ENCODE measurements around the gene GSTP1. TPM values are rescaled to one million over a fixed set of nuclear protein-coding genes. Genes with fewer than 3 reads are reported as not detected.
"Not testable (repeated sequence)": the region's sequence is repeated elsewhere in the genome, so short reads cannot be mapped to it uniquely, and the experiment has no call there.

The GSTP1 gene
- polyA plus RNA-seq, 4 donors, result 694 to 850 (median 763) TPM

- DNase-seq (ENCODE audit: low read depth in 4 of 4, low spot score in 2 of 4), result no peak
These were observed 10.9 kb downstream of the GSTP1 start for GRCh38 chr11:67594480-67594879.

GRCh38 chr11:67596753-67597300 lies 13.2 kb downstream of the GSTP1 start:
- no peak for DNase-seq (ENCODE audit: low read depth in 4 of 4, low spot score in 2 of 4)

DNA sequence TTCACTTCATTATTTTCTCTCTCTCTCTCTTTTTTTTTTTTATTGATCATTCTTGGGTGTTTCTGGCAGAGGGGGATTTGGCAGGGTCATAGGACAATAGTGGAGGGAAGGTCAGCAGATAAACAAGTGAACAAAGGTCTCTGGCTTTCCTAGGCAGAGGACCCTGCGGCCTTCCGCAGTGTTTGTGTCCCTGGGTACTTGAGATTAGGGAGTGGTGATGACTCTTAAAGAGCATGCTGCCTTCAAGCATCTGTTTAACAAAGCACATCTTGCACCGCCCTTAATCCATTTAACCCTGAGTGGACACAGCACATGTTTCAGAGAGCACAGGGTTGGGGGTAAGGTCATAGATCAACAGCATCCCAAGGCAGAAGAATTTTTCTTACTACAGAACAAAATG lies 13.8 kb downstream of the GSTP1 start:
- DNase-seq (ENCODE audit: low read depth in 4 of 4, low spot score in 2 of 4), result not testable (repeated sequence)

- not testable (repeated sequence) for DNase-seq (ENCODE audit: low read depth in 4 of 4, low spot score in 2 of 4)
These were observed 14.4 kb downstream of the GSTP1 start for GRCh38 chr11:67597963-67598362.

- DNase-seq (ENCODE audit: low read depth in 4 of 4, low spot score in 2 of 4), result no peak
These were observed 15.5 kb downstream of the GSTP1 start for GRCh38 chr11:67599149-67599548.

GRCh38 chr11:67600324-67601029 lies 16.9 kb downstream of the GSTP1 start:
- no peak for DNase-seq (ENCODE audit: low read depth in 4 of 4, low spot score in 2 of 4)

- DNase-seq (ENCODE audit: low read depth in 4 of 4, low spot score in 2 of 4), result no peak
These were observed 17.5 kb downstream of the GSTP1 start for GRCh38 chr11:67601098-67601497.

DNA sequence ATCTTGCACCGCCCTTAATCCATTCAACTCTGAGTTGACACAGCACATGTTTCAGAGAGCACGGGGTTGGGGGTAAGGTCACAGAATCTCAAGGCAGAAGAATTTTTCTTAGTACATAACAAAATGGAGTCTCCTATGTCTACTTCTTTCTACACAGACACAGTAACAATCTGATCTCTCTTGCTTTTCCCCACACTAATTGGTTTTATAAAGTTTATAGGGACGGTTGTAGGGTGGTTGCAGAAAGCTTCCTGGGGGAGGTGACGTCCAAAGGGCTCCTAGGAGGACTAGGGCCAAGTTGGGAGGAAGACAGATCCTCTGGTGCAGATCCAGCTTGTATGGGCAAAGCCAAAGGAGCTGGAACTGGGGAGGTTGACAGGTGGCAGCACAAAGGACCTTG lies 20.5 kb downstream of the GSTP1 start:
- DNase-seq (ENCODE audit: low read depth in 4 of 4, low spot score in 2 of 4), result not testable (repeated sequence)

DNA sequence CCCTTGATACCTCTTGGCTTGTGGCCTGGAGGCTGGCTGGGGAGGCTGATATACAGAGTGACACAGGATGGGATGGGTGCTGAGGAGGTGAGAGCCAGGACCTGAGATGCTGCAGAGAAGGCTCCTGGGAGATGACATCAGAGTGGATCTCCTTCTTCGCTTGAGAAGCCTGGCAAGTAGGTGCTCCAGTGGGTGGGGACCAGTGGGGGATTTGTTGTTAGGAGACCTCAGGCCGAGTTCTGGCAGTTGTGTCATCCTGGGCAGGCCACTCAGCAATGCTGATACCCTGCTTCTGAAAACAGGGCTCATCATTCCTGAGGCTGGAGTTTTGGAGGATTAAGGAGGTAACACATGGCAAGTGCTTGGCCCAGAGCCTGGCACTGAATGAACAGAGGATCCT lies 21.2 kb downstream of the GSTP1 start:
- no peak for DNase-seq (ENCODE audit: low read depth in 4 of 4, low spot score in 2 of 4)

DNA sequence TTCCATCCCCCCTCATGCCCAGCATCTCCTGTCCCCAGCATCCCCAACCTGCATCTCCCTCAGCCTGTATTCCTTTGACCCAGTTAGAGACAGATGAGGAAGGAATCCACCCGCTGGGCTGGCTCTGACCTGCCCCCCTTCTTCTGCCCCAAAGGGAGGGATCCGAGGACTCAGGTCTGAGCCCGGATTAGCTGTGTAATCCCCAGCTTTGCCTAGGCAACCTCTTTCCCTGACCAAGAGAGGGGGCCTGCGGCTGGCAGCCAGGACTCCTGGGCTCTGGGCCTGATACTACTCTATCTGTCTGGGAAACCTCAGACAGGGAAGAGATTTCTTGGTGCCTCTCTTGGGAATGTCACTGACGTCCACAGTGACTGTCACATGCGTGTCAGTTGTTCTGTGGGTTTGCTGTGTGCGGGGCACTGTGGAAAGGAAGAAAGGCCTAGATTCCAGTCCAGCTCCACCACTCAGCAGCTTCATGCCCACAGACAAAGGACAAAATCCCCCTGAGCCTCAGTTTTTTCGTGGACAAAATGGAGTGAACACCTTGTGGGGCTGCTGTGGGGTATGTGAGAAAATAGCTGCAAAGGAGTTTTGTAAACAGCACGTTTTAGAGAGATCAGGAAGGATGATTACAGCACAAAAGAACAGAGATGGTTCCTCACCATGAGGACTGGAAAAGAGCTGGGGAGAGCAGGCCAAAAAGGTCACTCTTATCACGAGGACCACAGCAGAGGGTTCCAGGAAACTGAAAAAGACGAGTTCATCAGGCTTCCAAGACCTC lies 21.8 kb downstream of the GSTP1 start:
- DNase-seq (ENCODE audit: low read depth in 4 of 4, low spot score in 2 of 4), result no peak

GRCh38 chr11:67606093-67606491 lies 22.5 kb downstream of the GSTP1 start:
- DNase-seq (ENCODE audit: low read depth in 4 of 4, low spot score in 2 of 4), result no peak

DNA sequence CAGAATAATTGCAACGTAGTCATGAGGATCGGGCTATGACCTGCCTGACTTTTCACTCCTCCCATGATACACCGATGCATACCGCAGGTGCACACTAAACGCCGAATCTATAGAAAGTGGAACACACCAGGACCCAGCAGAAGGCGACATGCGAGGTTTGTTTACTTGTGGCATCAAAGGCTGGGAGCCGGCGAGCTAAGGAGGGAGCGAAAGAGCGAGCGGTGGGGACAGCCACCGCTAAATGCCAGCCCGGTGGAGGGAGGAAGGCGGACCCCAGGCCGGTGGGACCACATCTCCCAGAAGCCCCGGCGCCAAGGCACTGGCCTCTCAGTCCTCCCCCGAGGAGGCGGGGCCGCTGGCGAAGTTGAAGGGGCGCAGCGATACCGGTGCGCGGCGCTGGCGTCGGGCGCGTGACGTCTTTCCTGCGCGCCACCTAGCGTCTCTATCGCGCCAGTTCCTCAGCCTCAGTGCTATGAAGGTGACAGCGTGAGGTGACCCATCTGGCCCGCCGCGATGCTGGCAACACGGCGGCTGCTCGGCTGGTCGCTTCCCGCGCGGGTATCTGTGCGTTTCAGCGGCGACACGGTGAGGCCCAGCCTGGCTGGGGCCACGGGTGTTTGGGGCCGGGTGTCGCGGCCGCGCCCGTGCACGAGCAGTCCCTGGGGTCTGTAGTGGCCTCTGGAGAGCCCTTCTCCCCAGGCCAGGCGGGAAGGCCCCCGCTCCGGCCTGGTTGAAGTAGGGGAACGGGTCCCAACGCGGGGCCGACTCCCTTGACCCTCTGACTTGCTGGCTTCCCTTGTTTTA lies 23.1 kb downstream of the GSTP1 start, which contains the start of gene NDUFV1:
TSS of gene NDUFV1 (plus strand) at position 445 of the 804 bp plus-strand sequence. CDS start at position 514, 69 bp downstream.
- peak; percentile 65 to 95 (median 87) for DNase-seq (ENCODE audit: low read depth in 4 of 4, low spot score in 2 of 4)

DNA sequence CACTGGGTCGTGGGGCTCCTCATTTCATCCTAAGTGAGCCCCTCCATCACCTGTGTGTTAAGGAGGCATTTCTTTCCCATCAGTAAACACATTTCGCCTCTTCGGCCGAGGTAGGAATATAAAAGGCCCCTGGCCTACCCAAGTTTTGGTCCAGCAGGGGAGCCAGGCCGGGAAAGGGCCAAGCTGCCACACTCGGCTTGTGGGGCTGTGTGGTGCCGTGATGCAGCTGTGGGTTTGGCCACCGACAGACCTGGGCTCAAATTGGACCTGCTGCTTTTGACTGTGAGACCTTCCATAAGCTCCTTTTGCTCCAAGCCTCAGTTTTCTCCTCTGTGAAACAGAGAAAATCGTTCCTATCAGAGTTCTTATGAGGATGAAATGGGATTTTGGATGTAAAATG lies 23.9 kb downstream of the GSTP1 start:
- no peak for DNase-seq (ENCODE audit: low read depth in 4 of 4, low spot score in 2 of 4)

DNA sequence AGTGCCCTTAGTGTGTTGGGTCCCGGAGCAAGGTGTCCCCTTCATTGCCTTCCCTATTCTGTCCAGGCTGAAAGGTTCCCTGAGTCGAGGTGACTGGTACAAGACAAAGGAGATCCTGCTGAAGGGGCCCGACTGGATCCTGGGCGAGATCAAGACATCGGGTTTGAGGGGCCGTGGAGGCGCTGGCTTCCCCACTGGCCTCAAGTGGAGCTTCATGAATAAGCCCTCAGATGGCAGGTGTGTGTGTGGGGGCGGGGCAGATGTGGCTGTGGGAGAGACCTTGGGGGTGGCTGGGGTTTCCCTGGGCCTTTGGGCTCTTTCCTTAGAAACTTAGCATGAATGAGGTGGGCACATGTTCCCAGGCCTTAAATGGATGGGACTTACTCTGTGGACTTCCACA lies 24.9 kb downstream of the GSTP1 start:
- DNase-seq (ENCODE audit: low read depth in 4 of 4, low spot score in 2 of 4), result no peak

- no peak for DNase-seq (ENCODE audit: low read depth in 4 of 4, low spot score in 2 of 4)
These were observed 25.7 kb downstream of the GSTP1 start for GRCh38 chr11:67609316-67609715.

DNA sequence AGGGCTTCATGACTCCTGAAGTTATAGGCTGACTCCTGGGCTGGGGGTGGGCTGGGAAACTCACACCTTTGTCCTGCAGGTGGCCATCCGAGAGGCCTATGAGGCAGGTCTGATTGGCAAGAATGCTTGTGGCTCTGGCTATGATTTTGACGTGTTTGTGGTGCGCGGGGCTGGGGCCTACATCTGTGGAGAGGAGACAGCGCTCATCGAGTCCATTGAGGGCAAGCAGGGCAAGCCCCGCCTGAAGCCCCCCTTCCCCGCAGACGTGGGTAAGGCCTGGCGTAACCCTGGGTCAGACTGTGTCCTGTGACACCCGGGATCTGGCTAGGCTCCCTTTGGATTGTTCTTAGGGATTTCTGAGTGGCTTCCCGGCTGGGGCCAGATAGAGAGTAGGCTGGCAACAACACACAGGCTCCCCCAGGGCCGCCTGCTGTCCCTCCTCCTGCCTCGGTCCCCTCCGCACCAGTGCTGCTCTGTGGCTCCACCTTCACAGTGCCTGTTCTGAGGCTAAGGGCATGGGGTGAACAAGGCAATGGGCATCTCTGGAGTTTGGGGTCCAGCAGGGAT lies 26.8 kb downstream of the GSTP1 start:
- no peak for DNase-seq (ENCODE audit: low read depth in 4 of 4, low spot score in 2 of 4)

- DNase-seq (ENCODE audit: low read depth in 4 of 4, low spot score in 2 of 4), result no peak
These were observed 27.6 kb downstream of the GSTP1 start for GRCh38 chr11:67611165-67611564.

- DNase-seq (ENCODE audit: low read depth in 4 of 4, low spot score in 2 of 4), result no peak
These were observed 28.3 kb downstream of the GSTP1 start for GRCh38 chr11:67611704-67612587.

DNA sequence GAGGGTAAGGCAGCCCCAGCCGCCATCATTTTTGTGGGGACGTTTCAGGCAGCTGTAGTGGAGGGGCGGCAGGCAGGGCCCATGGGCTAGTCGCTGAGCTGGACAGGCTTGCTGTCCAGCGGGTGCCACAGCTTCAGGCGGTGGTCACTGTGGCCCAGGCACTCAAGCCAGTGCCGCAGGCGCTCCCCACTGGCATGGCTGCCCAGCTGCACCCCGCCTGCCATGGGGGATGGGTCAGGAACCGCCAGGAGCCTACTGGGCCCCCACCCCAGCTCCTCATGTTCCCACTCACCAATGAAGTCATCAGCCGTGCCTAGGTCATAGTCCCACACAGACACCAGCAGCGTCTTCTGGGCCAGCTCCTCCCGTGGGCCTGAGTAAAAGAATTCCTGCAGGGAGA lies 29.1 kb downstream of the GSTP1 start:
- no peak for DNase-seq (ENCODE audit: low read depth in 4 of 4, low spot score in 2 of 4)
